IMR-90 (cell line): ENCODE data around the gene SURF1. TPM values are rescaled to one million over a fixed set of nuclear protein-coding genes. Genes with fewer than 3 reads are reported as not detected.

ENCODE experiments used
- ATAC-seq: fragments of 200-7000 bp; cut with Tn5 transposase; 2 replicates; pipeline ENCODE4 v1.9.1; 2020; ENCODE audit warnings: low read depth, mild to moderate bottlenecking, moderate library complexity
- BruUV-seq: library from RNA; stranded (reverse); fragments of 400-500 nt; replicated peaks from 2 replicates; lab custom pipeline; 2021; lab: Mats Ljungman, UMichigan
- CTCF ChIA-PET: fragments of 300-600 bp; formaldehyde crosslinking; extraction: SDS; loops from one replicate; lab custom pipeline; 2021; ENCODE audit warnings: antibody characterized with exemption; lab: Yijun Ruan, JAX
- POLR2A ChIA-PET: fragments of 300-600 bp; sonication (Branson Sonifier 250); formaldehyde crosslinking; loops from one replicate; lab custom pipeline; 2022; ENCODE audit warnings: antibody characterized with exemption; ENCODE audit not compliant: unreplicated experiment; lab: Charles Lee
- DNase-seq: peaks from one replicate; pipeline ENCODE4 v3.0.0; 2013
- H2AFZ ChIP-seq: replicated peaks from 2 replicates; pipeline ENCODE3; 2013; ENCODE audit warnings: low read length, mild to moderate bottlenecking; ENCODE audit not compliant: poor library complexity
- H2AK5ac ChIP-seq: 2 replicates; pipeline ENCODE4 v1.6.1; 2013; ENCODE audit warnings: low read depth, low read length, inconsistent platforms
- H2AK9ac ChIP-seq: replicated peaks from 2 replicates; pipeline ENCODE3; 2013; ENCODE audit warnings: mild to moderate bottlenecking, low read depth, low read length, moderate library complexity; ENCODE audit not compliant: poor library complexity
- H2BK120ac ChIP-seq: 2 replicates; pipeline ENCODE4 v1.6.1; 2013; ENCODE audit warnings: low read depth, low read length, inconsistent platforms
- H2BK15ac ChIP-seq: 3 replicates; pipeline ENCODE4 v1.6.1; 2013; ENCODE audit warnings: low read depth, low read length, inconsistent platforms
- H2BK20ac ChIP-seq: 2 replicates; pipeline ENCODE4 v1.6.1; 2013; ENCODE audit warnings: low read depth, mild to moderate bottlenecking, inconsistent platforms, low read length, moderate library complexity
- H2BK5ac ChIP-seq: 2 replicates; pipeline ENCODE4 v1.6.1; 2013; ENCODE audit warnings: mild to moderate bottlenecking, low read depth, low read length, inconsistent platforms; ENCODE audit not compliant: poor library complexity, severe bottlenecking
- H3K14ac ChIP-seq: replicated peaks from 2 replicates; pipeline ENCODE4 v1.6.1; 2013; ENCODE audit warnings: low read depth, low read length, inconsistent platforms
- H3K18ac ChIP-seq: 2 replicates; pipeline ENCODE4 v1.6.1; 2013; ENCODE audit warnings: low read depth, low read length, control low read depth
- H3K23ac ChIP-seq: 2 replicates; pipeline ENCODE4 v1.6.1; 2013; ENCODE audit warnings: low read depth, low read length, inconsistent platforms
- H3K27ac ChIP-seq: 2 replicates; pipeline ENCODE4 v1.5.1; 2013; ENCODE audit warnings: mild to moderate bottlenecking, control low read depth, low read length; ENCODE audit not compliant: insufficient read depth
- H3K27me3 ChIP-seq: 2 replicates; pipeline ENCODE4 v1.6.1; 2013; ENCODE audit warnings: low read length; ENCODE audit not compliant: control insufficient read depth, insufficient read depth
- H3K36me3 ChIP-seq: 2 replicates; pipeline ENCODE4 v1.6.1; 2013; ENCODE audit warnings: low read length, mixed read lengths; ENCODE audit not compliant: control insufficient read depth, insufficient read depth
- H3K4ac ChIP-seq: 2 replicates; pipeline ENCODE4 v1.6.1; 2013; ENCODE audit warnings: low read depth, low read length, inconsistent platforms
- H3K4me1 ChIP-seq: 2 replicates; pipeline ENCODE4 v1.6.1; 2013; ENCODE audit warnings: low read length, mixed read lengths; ENCODE audit not compliant: control insufficient read depth, insufficient read depth
- H3K4me2 ChIP-seq: 2 replicates; pipeline ENCODE4 v1.6.1; 2013; ENCODE audit warnings: low read depth, mild to moderate bottlenecking, control low read depth, low read length, moderate library complexity
- H3K4me3 ChIP-seq: 2 replicates; pipeline ENCODE4 v1.5.1; 2013; ENCODE audit warnings: low read depth, mild to moderate bottlenecking, control low read depth, low read length, moderate library complexity; ENCODE audit not compliant: insufficient read depth
- H3K56ac ChIP-seq: 2 replicates; pipeline ENCODE4 v1.6.1; 2013; ENCODE audit warnings: low read length, inconsistent platforms; ENCODE audit not compliant: insufficient read depth; ENCODE audit errors: extremely low read depth
- H3K79me1 ChIP-seq, 2 experiments: 2 replicates each; pipeline ENCODE4 v1.6.1; 2013; ENCODE audit warnings: low read length in 2 of 2, inconsistent platforms in 1 of 2, low read depth in 1 of 2
- H3K9ac ChIP-seq: 2 replicates; pipeline ENCODE4 v1.6.1; 2013; ENCODE audit warnings: low read depth, low read length, control low read depth
- H3K9me1 ChIP-seq: 2 replicates; pipeline ENCODE4 v1.6.1; 2013; ENCODE audit warnings: low read length, inconsistent platforms; ENCODE audit not compliant: insufficient read depth
- H3K9me3 ChIP-seq: 2 replicates; pipeline ENCODE4 v1.6.1; 2013; ENCODE audit warnings: low read length; ENCODE audit not compliant: control insufficient read depth, insufficient read depth
- H4K20me1 ChIP-seq: 2 replicates; pipeline ENCODE4 v1.6.1; 2013; ENCODE audit warnings: low read length, inconsistent platforms; ENCODE audit not compliant: insufficient read depth
- H4K5ac ChIP-seq: 2 replicates; pipeline ENCODE4 v1.6.1; 2013; ENCODE audit warnings: mild to moderate bottlenecking, low read depth, low read length, control low read depth
- H4K8ac ChIP-seq, 2 experiments: 2 replicates each; pipeline ENCODE4 v1.6.1; 2013; ENCODE audit warnings: low read depth in 2 of 2, low read length in 2 of 2, control low read depth in 1 of 2, inconsistent platforms in 1 of 2
- H4K91ac ChIP-seq: 2 replicates; pipeline ENCODE4 v1.6.1; 2013; ENCODE audit warnings: low read depth, low read length, inconsistent platforms; ENCODE audit not compliant: insufficient read depth
- BHLHE40 ChIP-seq: fragments of 150-350 bp; IDR thresholded peaks from 2 replicates; pipeline ENCODE4 v1.6.1; 2016; ENCODE audit warnings: mild to moderate bottlenecking, low read depth, low read length
- MAFK ChIP-seq: IDR thresholded peaks from 2 replicates; pipeline ENCODE4 v1.6.1; 2012; ENCODE audit warnings: low read depth, low read length, improper control_type of control experiment
- MAZ ChIP-seq: IDR thresholded peaks from 2 replicates; pipeline ENCODE4 v1.6.1; 2012; ENCODE audit warnings: low read depth, mild to moderate bottlenecking, low read length, improper control_type of control experiment, moderate library complexity, borderline replicate concordance
- MXI1 ChIP-seq: IDR thresholded peaks from 2 replicates; pipeline ENCODE4 v1.6.1; 2012; ENCODE audit warnings: low read depth, mild to moderate bottlenecking, low read length, moderate library complexity, borderline replicate concordance
- NFE2L2 ChIP-seq: fragments of 150-350 bp; IDR thresholded peaks from 2 replicates; pipeline ENCODE4 v1.6.1; 2016; ENCODE audit warnings: low read depth, mild to moderate bottlenecking, low read length
- RAD21 ChIP-seq: IDR thresholded peaks from 2 replicates; pipeline ENCODE4 v1.6.1; 2012; ENCODE audit warnings: low read length, improper control_type of control experiment
- RCOR1 ChIP-seq: IDR thresholded peaks from 2 replicates; pipeline ENCODE4 v1.6.1; 2012; ENCODE audit warnings: mild to moderate bottlenecking, low read length, improper control_type of control experiment; ENCODE audit not compliant: insufficient replicate concordance
- RFX5 ChIP-seq: IDR thresholded peaks from 2 replicates; pipeline ENCODE4 v1.8.0; 2012; ENCODE audit warnings: low read depth, mild to moderate bottlenecking, low read length, moderate library complexity
- WGBS, 2 experiments: methylation state at CpG; one replicate each; pipeline versions ENCODE4 v1.1.5 to v1.1.7; 2013; ENCODE audit warnings: missing lambda C conversion rate in 2 of 2; ENCODE audit not compliant: insufficient read length in 1 of 2; ENCODE audit errors: extremely low coverage in 2 of 2; 5-methylcytosine and 5-hydroxymethylcytosine counted together
- dilution Hi-C: fragments of 300-500 bp; cut with HindIII; formaldehyde crosslinking; loops from one replicate; pipeline ENCODE4 v1.14.3; 2018; ENCODE audit warnings: low sequenced_read_pairs; ENCODE audit not compliant: unreplicated experiment
- in situ Hi-C: fragments of 300-500 bp; cut with MboI; formaldehyde crosslinking; loops from 3 replicates; pipeline ENCODE4 v1.14.3; 2019; ENCODE audit warnings: low sequenced_read_pairs, inconsistent platforms, mixed read lengths
- intact Hi-C: fragments of 100-400 bp; cut with micrococcal nuclease; formaldehyde crosslinking; loops from 2 replicates; pipeline ENCODE4 v1.10.0; 2022
- polyA plus RNA-seq, 3 experiments: library from polyadenylated mRNA; depleted of rRNA; stranded (reverse); fragments of >200 nt; gene quantifications; 2 replicates each; pipeline ENCODE4 v1.2.3, GENCODE V29; 2012; ENCODE audit warnings: low replicate concordance in 1 of 3
- total RNA-seq: library from RNA; depleted of rRNA; stranded (reverse); fragments of >200 nt; gene quantifications from 2 replicates; pipeline ENCODE4 v1.2.3, GENCODE V29; 2012
- TF ChIP-seq, protein P1 (sequence below): fragments of 150-350 bp; IDR thresholded peaks from 2 replicates; pipeline ENCODE4 v1.6.1; 2016; ENCODE audit warnings: low read depth, mild to moderate bottlenecking, low read length, moderate library complexity, borderline replicate concordance

SURF1 gene
- total and polyA plus RNA-seq, 2 of the 4 experiments (the other 2 are of a cell fraction): 15.1 to 24.5 TPM

GRCh38 chr9:133367778-133368177, 11.5 kb upstream of the SURF1 start:
- H3K4me1 ChIP-seq: peaks cover 12% of the 10 kb centered on the region
- no peak overlapping the region for H3K4me2 ChIP-seq
- in situ Hi-C loops (no loop called here), dilution Hi-C loops (no loop called here), intact Hi-C loops (no loop called here)
- H2BK15ac ChIP-seq: no peak overlapping the region
- no peak for TF ChIP-seq RAD21
- TF ChIP-seq MAZ: no peak
- TF ChIP-seq RFX5: no peak
- TF ChIP-seq MAFK: no peak
- TF ChIP-seq, protein P1, sequence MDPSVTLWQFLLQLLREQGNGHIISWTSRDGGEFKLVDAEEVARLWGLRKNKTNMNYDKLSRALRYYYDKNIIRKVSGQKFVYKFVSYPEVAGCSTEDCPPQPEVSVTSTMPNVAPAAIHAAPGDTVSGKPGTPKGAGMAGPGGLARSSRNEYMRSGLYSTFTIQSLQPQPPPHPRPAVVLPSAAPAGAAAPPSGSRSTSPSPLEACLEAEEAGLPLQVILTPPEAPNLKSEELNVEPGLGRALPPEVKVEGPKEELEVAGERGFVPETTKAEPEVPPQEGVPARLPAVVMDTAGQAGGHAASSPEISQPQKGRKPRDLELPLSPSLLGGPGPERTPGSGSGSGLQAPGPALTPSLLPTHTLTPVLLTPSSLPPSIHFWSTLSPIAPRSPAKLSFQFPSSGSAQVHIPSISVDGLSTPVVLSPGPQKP: no peak
- TF ChIP-seq NFE2L2: no peak
- TF ChIP-seq RCOR1: no peak
- no peak for TF ChIP-seq BHLHE40
- no peak for TF ChIP-seq MXI1
- no peak overlapping the region for H2AK9ac ChIP-seq
- no peak overlapping the region for H3K23ac ChIP-seq
- H3K27ac ChIP-seq: no peak overlapping the region
- H3K18ac ChIP-seq: no peak overlapping the region
- H2BK20ac ChIP-seq: no peak overlapping the region
- no peak overlapping the region for H3K4ac ChIP-seq
- H3K4me3 ChIP-seq: no peak overlapping the region
- H3K9ac ChIP-seq: no peak overlapping the region
- H3K27me3 ChIP-seq: no peaks in the 10 kb centered on the region
- no peaks in the 10 kb centered on the region for H3K9me3 ChIP-seq
- peak overlapping the region; percentile 48 for H2AFZ ChIP-seq
- H4K91ac ChIP-seq: no peak overlapping the region
- peaks cover 28 to 81% of the 10 kb centered on the region in 2 experiments for H3K79me1 ChIP-seq
- DNase-seq: no peak
- WGBS, 2 experiments: 93% methylated on average over 9 of the region's 10 CpGs; no CpG with 5 or more reads in 1 of the 2 experiments
- H3K36me3 ChIP-seq: peaks cover 84% of the 10 kb centered on the region
- ChIA-PET CTCF (no interaction called here), POLR2A (no interaction called here)
- no peak overlapping the region for H4K8ac ChIP-seq
- no peak overlapping the region for H2BK120ac ChIP-seq
- no peak overlapping the region for H3K56ac ChIP-seq
- H4K5ac ChIP-seq: no peak overlapping the region
- H3K9me1 ChIP-seq: peaks cover 32% of the 10 kb centered on the region
- no TSS peak for BruUV-seq
- no peak for ATAC-seq
- H2BK5ac ChIP-seq: no peak overlapping the region
- no peak overlapping the region for H2AK5ac ChIP-seq
- H3K14ac ChIP-seq: no peak overlapping the region
- peaks cover 96% of the 10 kb centered on the region for H4K20me1 ChIP-seq
